Measurements from ENCODE around the gene HIPK4.
"Not testable (repeated sequence)": the region's sequence is repeated elsewhere in the genome, so short reads cannot be mapped to it uniquely, and the experiment has no call there.

Gene HIPK4

DNA sequence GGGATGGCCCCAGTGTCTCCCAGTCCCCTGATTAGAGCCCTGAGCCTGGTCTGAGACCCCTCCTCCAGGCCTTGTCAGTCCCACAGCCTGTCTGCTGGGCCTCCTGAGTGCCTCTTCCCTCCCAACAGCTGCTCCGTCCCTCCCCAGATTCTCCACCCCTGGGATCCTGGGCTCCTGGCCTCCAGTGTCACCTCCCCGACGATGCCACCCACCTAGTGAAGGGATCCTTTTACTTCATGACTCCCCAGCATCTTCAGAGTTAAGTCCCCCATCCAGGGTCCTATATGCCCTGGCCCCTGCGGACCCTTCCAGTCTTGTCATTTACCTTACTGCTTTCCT is 27.6 kb upstream of the HIPK4 start:
- DNase-seq (ENCODE audit: low read depth) = no peak

DNA sequence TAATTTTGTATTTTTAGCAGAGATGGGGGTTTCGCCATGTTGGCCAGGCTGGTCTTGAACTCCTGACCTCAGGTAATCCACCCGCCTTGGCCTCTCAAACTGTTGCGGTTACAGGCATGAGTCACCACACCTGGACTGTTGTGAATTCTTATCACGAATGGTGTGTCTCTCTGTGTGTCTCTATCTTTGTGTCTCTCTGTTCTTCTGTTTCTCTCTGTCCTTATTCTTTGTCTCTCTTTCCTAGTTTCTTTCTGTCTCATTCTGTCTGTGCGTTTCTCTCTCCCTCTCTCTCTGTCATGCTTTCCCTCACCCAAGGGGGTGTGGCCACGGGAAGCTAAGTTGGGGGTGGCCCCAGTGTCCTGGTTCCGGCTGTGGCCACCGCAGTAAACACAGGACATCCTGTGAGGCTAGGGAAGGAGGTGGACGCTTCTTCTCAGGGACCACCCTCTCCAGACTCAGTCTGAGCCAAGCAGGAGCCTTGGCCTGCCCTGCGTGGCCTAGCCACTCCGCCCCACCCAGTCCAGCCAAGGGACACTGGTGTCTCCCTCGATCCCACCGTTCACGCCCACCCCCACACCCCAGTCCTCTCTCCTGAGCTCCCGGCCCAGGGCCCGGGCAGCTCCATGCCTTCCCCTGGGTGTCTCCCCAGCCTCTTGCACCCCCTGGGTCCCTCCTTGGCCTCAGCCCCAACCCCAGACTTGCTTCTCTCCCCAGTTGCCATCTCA is 27.1 kb upstream of the HIPK4 start:
- DNase-seq (ENCODE audit: low read depth) = no peak

DNA sequence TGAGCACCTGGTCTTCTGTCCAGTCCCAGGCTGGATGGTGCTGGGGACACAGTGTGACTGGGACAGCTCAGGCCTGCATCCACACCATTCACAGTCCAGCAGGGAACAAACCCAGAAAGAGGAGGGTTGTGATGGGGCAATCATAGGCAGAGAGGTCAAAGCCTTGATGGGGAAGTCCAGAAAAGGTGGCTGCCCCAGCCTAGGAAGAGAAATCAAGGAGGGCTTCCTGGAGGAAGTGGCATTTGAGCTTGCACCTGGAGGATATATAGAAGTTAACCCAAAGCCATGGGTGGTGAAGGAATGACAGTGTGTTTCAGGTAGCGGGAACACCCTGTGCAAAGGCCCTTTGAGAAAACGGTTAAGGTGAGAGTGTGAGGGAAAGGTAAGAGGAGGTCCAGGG is 25.8 kb upstream of the HIPK4 start:
- no peak for DNase-seq (ENCODE audit: low read depth)

DNA sequence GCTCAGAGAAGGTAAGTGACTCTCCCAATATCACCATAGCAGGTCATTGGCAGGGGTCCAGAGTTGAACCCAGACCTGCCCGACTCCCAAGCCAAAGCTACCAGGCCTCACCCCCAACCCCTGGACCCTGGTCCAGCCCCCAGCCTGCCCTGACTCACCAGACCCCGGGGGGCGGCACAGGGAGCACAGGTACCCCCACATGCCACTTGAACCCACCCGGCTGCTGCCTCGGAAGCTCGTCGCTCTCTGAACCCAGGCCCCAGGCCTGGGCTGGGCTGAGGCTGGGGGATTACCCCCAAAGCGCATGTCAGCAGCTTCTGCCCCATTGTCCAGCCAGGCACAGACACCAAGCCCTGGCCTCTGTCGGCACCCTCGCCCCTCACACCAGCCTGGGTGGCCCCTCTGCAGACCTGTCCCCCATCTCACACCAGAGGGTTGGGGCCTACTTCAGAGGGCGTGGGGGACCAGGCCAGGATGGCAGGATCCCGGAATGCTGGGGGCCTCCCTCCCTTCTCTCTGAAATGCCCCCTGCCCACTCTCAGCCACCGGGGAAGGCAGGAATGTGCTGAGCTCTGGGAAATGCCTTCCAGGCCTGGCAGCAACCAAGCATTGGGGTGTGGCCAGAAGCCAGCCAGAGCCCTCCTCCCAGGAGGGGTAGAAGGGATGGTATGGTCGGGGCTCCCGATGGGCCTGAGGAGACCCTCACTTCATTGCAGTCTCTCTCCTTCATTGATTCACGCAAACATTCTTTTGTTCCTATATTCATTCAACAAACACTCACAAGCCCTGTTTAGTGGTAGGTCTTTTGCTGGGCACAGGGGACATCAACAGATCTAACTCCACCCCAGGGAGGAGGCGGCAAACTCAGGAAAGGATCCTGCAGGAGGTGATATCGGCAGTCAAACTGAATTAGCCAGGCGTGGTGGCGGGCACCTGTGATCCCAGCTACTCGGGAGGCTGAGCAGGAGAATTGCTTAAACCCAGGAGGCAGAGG is 24.9 kb upstream of the HIPK4 start:
- no peak for DNase-seq (ENCODE audit: low read depth)

DNA sequence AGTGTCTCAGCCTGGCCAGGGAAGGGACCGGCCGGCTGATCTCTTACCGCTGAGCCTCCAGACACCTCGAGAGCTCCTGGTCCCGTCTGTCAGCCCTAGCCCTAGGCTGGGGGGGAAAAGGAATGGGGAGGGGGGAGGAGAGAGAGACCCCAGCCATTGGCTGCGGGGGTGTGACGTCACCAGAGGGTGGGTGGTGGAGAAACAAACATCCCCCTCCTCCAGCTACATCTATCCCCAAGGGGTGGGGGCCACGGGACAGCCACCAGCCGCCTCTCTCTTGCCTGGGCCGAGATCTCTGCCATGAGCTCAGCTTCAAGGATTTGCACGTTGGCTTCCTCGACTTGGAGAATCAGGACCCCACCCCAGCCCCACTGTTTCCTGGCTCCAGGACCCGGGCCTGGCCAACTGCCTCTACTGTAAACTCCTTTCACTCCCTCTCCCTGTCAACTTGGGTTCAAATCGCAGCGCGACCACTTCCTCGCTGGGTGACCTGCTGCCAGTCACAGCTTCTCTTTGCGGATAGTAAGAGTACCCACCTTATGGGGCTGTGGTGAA is 23.4 kb upstream of the HIPK4 start, which contains the start of gene PRX:
PRX (minus strand) TSS at position 88 of the 555 bp plus-strand sequence. CDS start 5,446 bp downstream, outside the sequence.
- no peak for DNase-seq (ENCODE audit: low read depth)

DNA sequence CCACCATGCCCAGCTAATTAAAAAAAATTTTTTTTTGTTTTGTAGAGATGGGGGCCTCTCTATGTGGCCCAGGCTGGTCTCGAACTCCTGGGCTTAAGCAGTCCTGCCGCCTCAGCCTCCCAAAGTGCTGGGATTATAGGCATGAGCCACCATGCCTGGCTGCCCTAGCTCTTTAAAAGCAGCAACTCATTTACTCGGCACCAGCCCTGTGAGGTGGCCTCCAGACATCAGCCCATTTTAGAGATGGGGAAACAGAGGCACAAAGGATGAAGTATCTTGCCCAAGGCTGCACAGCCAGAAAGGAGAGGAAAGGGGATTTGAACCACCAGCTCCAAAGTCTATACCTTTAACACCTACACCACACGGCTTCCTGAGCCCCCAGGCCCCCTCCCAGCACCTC is 22.9 kb upstream of the HIPK4 start:
- no peak for DNase-seq (ENCODE audit: low read depth)

DNA sequence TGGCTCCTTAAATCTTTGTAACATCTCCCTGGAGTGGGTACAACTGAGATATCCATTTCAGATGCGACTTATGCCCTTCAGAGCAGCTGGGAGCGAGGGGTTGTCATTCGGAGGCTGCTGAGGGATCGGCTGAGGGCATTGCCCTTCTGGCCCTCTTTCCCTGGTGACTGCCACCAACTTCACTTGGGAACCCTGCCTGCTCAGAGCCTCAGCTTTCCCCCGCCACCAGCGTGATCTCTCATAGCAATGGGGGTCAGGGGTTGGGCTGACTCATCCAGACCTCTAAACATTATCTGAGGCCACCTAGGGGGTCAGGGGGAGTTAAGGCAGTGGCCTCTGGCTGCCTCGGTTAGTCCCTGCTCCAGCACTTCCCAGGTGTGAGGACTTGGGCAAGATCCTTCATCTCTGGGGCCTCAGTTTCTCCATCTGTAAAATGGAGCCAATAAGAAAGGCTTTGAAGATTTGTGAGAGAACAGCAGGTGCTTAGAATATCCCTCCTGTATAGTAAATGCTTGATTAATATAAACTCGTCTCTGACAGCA is 22.0 kb upstream of the HIPK4 start:
- DNase-seq (ENCODE audit: low read depth) = no peak

DNA sequence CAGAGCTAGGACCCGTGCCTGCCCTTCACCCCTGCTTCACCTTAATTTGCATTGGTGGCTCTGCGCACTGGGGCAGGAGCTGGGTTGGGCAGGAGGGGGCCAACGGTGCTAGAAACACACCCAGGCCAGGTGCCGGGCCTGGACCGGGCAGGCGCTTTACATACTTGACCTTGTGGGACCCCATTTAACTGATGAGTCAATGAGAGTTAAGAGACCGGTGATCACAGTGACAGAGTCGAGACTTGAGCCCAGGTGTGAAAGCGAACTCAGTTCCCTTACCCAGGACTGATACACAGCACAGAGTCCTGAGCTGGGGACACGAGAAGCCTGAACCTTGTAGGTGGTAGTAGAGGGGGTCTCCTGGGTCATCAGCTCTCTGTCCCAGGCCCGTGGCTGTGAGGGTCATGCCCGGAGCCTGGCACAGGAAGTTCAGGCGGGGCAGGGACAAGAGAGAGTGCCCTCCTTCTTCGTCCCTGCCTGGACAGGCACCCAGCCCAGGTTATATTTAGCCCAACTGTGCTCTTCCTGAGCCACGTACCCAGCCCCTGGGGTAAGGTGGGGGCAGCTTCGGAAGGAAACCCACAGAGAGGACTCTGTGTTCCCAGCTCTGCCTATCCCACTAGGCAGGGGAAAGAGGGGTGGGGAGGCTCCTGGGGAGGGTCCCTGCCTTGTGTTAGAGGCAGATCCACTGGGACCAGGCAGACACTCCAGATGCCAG is 21.3 kb upstream of the HIPK4 start:
- DNase-seq (ENCODE audit: low read depth) = no peak

DNA sequence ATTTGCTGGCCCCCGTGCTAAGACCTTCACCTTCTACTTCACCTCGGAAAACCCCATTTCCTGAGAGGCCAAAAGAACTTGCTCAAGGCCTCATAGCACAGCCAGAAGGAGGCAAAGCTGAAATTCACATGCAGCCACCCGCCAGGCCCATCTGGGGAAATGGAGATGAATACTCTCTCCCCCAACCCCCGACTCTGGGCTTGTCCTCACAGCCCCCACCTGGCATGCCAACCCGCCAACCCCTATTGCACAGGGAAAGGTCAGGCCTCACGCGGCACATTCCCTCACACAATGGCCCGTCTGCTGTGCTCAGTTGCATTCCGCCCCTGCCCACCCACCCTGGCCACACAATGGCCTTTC is 20.0 kb upstream of the HIPK4 start:
- DNase-seq (ENCODE audit: low read depth) = no peak

DNA sequence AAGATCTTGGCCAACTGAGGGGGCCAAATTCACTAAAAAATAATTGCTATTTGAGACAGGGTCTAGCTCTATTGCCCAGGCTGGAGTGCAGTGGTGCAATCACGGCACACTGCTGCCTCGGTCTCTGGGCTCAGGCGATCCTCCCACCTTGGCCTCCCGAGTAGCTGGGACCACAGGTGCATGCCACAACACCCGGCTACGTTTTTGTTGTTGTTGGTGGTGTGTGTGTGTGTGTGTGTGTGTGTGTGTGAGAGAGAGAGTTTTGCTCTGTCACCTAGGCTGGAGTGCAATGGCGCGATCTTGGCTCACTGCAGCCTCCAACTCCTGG is 18.6 kb upstream of the HIPK4 start:
- DNase-seq (ENCODE audit: low read depth) = not testable (repeated sequence)

DNA sequence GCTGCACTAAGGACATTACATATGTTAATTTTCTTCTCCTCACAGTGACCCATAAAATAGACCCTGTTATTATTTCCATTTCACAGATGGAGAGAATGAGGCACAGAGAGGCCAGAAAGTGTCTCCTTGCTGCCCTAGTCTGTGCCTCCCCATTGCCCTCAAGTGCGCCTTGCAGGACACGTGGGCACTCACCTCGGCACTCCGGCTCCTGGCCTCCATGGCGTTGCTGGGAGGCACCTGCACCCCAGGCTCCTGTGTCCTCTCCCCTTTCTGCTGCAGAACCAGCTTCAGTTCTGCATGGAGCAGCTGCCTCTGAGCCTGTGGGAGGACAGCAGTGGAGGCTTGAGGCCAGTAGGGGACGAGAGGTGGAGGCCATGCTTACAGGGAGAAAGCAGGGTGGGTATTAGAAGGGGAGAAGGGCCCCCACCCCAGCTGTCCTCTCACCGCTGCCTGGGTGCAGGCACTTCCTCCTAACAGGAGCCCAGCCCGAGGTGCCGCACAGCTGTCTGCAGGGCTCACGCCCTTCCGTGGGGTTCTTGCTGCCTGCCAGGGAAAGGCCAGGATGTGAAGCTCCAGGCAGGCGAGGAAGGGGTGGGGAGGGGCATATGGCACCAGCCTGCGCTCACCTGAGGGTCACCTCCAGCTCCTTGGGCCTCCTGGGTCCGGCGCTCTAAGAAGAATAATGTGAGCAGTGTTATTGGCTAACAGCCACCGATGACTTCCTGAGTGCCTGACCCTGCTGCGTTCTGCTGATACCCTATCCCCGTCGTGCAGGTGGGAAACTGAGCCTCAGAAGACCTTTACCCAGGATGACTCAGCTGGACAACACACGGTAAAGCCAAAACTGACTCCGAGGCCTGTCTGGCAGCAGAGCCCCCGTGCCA is 18.0 kb upstream of the HIPK4 start:
- no peak for DNase-seq (ENCODE audit: low read depth)

DNA sequence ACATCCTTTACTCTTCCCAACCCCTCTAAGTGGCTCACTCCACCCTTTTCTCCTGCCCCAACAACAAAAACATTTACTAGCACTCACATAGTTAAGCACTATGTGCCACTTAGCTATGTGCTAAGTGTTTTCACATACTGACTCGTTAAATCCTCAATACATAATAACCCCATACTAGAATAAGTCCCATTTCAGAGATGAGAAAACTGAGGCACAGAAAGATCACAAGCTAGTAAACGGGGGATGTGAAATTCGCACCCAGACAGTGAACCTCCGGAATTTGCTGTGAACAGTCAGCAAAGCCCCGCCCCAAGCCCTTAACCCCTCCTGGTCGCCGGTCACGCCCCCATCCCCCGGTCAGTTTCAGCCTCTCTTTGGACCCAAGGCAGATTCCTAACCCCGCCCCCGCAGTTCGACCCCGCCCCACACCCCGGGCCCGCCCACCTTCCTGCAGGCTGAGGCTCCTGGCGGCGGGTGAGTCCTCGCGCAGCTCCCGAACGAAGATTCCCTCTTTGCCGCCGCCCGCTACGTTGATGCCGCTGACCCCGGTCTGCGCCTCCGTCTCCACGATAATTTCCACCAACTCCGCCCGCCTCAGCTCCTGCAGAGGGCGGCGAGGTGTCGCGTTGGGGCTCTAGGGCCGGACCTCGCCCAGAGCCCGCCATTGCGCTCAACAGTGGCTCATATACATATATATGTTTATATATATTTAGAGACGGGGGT is 13.4 kb upstream of the HIPK4 start:
- no peak for DNase-seq (ENCODE audit: low read depth)

DNA sequence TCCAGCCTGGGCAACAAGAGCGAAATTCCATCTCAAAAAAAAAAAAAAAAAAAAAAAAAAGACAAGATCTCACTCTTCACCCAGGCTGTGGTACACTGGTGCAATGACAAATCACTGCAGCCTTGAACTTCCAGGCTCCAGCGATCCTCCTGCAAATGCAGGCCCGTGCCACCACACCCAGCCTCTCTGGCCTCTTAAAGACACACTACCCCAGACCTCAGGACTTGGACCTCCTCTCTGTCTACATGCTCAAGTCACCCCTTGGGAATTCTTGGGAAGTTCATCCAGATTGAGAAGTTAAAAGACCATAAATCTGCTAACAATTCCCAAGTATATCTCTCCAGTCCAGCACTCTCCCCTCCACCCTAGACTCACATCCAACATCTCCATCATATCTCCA is 10.6 kb upstream of the HIPK4 start:
- DNase-seq (ENCODE audit: low read depth) = no peak

DNA sequence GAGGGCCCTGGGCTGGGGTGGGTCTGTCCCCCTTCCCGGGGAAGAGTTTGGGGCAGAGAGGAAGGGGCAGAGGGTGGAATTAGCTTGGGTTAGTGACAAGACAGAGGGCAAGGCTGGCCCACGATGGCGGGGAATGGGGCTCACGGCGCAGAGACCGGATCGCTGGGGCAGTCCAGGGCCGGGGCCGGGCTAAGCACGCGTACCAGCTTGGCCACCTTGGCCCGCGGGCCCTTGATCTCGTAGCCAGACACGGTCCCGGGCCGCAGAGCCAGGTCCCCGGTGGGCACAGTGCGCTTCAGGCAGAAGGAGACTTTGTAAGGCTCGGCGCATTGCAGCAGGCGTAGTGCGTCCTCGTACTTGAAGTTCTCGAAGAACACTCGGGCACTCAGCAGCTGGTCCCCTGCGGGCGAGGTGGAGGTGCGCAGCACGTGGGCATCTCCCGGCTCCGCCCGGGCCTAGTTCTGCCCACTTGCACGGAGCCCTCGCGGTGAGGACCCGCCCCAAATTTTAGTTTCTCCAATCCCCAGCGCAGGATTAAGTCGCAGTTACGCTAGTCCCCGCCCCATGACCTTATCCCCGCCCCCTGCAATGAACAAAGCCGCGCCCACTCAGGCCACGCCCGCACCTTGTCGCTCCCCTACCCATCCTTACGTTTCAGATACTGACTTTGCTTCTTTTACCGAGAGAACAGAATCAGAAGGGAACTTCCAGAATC is 8.6 kb upstream of the HIPK4 start:
- no peak for DNase-seq (ENCODE audit: low read depth)

DNA sequence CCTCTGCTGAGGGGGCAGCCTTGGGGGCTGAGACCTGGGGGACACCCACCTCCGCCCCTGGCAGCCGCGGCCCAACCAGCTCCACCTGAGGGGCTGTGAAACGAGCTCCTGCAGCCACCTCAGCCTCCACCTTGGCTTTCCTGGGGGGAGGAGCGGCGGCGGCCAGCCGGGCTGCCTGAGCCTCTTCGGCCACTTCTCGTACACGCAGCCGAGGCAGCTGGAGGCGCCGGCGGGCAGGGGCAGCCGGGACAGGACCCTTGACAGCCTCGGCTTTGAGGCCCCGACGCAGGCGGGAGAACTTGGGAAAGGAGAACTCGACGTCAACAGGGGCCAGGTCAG is 7.6 kb upstream of the HIPK4 start:
- no peak for DNase-seq (ENCODE audit: low read depth)

DNA sequence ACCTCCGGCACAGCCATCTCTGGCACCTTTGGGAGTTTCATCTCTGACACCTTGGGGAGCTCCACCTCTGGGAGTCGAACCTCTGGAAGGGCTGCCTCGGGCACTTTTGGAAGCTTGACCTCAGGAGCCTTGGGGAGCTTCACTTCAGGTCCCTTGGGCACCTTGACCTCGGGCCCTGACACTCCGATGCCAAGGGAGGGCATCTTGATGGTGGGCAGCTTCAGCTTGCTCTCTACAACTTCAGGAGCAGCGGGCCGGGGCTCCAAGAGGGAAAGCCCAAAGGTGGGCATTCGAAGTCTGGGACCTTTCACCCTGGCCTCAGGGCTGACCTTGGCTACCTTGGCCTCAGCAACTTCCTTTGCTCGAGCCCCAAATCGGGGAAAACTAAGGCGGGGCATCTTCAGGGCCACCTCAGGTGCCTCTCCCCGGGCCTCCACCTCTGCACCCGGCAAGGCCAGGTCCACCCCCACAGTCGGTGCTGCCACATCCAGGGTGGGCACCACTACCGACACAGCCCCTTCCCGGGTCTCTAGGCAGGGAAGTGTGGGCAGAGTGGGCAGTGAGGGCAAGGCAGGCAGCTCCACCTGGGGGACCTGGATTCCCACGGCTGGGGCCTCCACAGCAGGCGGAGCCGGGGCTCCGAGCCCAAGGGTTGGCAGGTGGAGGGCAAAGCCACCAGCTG is 7.0 kb upstream of the HIPK4 start:
- DNase-seq (ENCODE audit: low read depth) = no peak

DNA sequence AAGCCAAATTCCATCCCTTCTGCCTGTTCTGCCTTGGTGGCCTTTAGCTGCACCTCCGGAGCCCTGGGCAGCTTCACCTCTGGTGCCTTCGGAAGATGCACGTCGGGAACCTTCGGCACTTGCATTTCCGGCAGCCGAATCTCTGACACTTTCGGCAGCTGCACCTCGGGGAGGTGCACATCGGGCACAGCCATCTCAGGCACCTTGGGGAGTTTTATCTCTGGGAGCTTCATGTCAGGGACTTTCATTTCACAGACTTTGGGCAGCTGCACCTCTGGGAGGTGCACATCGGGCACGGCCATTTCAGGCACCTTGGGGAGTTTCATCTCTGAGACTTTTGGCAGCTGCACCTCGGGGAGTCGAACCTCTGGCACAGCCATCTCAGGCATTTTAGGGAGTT is 6.0 kb upstream of the HIPK4 start:
- no peak for DNase-seq (ENCODE audit: low read depth)

DNA sequence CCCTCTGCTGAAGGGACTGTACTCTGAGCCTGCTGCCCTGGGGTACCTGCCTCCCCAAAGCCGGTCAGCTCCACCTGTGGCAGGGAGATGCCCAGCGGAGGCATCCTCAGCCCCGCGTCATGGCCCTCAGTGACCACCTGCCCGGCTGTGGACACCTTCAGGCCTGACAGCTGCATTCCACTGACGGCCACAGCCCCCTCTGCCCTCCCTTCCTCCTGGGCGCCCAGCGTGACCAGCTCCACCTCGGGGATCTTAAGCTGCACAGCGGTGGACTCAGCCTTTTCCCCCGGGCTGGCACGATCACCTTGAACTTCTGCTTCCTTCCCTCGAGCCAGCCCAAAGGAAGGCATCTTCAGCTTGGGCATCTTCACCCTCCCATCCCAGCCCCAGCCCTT is 4.8 kb upstream of the HIPK4 start:
- no peak for DNase-seq (ENCODE audit: low read depth)
